MM.1S (cell line): Measurements from ENCODE around the gene SLC38A10.

ENCODE experiments used
- EZH2 ChIP-seq: fragments of 300-600 bp; sonication (generic); optimal IDR thresholded peaks from 2 replicates; pipeline ENCODE3; 2017; ENCODE audit warnings: low read depth, mild to moderate bottlenecking, antibody characterized with exemption, low read length, mixed read lengths
- EZH2phosphoT487 ChIP-seq: fragments of 300-600 bp; sonication (generic); IDR thresholded peaks from 2 replicates; pipeline ENCODE4 v1.6.1; 2018; ENCODE audit warnings: antibody characterized with exemption, low read length
- TF ChIP-seq, protein P1 (sequence below): fragments of 300-600 bp; sonication (generic); IDR thresholded peaks from 2 replicates; pipeline ENCODE4 v1.5.1; 2016; ENCODE audit warnings: antibody characterized with exemption, low read length, mixed read lengths

DNA sequence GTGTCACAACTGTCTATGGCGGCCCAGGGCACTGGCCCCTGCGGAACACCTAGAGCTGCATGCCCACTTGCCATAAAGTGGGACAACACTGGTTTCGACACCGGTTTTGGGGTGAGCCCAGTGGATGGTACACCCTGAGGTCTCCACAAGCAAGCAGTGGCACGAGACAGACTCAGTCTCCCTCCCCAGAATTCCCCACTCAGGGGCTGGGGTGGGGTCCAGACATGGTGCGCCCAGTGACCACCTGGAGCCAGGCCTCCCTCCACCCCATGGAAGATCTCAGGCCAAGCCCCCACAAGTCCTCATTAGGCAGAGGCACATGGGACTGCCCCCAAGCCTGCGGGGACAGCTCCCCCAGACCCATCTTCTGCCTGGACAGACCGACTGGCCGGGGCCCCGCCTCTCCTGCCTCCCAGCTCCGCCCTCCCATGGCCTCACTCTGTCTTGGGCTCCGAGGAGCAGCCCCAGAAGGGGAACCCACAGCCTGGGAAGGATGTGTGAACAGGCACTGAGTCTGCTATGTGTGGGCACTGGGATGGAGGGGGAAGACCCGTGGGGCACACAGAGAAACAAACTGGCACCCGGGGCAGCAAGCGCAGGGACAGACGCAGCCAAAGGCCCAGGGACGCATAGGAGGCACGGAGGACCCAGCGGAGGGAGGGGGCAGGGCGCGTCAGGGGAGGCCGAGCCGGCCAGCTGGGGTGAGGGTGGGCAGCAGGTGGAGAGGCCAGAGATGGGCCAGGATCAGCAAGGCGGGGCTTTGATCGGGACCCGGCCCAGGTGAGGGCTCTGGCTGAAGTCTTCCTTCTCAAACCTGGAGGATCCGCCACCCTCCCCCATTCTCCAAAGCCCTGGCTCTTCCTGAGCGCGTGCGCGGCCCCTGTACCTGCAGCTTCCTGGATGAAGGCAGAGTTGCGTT lies 59.0 kb downstream of the SLC38A10 start:
- TF ChIP-seq EZH2phosphoT487 (no peak), EZH2 (no peak)
- TF ChIP-seq, protein P1, sequence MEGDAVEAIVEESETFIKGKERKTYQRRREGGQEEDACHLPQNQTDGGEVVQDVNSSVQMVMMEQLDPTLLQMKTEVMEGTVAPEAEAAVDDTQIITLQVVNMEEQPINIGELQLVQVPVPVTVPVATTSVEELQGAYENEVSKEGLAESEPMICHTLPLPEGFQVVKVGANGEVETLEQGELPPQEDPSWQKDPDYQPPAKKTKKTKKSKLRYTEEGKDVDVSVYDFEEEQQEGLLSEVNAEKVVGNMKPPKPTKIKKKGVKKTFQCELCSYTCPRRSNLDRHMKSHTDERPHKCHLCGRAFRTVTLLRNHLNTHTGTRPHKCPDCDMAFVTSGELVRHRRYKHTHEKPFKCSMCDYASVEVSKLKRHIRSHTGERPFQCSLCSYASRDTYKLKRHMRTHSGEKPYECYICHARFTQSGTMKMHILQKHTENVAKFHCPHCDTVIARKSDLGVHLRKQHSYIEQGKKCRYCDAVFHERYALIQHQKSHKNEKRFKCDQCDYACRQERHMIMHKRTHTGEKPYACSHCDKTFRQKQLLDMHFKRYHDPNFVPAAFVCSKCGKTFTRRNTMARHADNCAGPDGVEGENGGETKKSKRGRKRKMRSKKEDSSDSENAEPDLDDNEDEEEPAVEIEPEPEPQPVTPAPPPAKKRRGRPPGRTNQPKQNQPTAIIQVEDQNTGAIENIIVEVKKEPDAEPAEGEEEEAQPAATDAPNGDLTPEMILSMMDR, result no peak
